Activated CD8-positive, alpha-beta memory T cell treated with anti-CD3 and anti-CD28 coated beads, Interleukin-2, amount 50 U/mL, for 1 hour (primary cell): ENCODE results near the gene ERAL1.
A peak's percentile ranks its signal among the peaks of the same experiment; 100 is the strongest.
"Not testable (repeated sequence)": the region's sequence is repeated elsewhere in the genome, so short reads cannot be mapped to it uniquely, and the experiment has no call there.

Source experiments
- DNase-seq: peaks from one replicate; pipeline ENCODE4 v3.0.0-alpha.2; 2020; ENCODE audit errors: extremely low read depth

Gene ERAL1

GRCh38 chr17:28854457-28855335, at the start of gene ERAL1:
TSS of gene ERAL1 (plus strand) at chr17:28855016. CDS start at chr17:28855035, 19 bp downstream.
- peak; percentile 53 for DNase-seq

- DNase-seq = no peak
Observed at GRCh38 chr17:28807925-28808634, 46.7 kb upstream of the ERAL1 start.

- no peak for DNase-seq
Observed at GRCh38 chr17:28810437-28810836, 44.4 kb upstream of the ERAL1 start.

- DNase-seq = no peak
Observed at GRCh38 chr17:28811651-28812090, 43.1 kb upstream of the ERAL1 start.

- peak; percentile 82 for DNase-seq
Observed at GRCh38 chr17:28812091-28812747, 42.6 kb upstream of the ERAL1 start.

GRCh38 chr17:28812748-28813377, 42.0 kb upstream of the ERAL1 start:
- peak; percentile 25 for DNase-seq

GRCh38 chr17:28816540-28816939, 38.3 kb upstream of the ERAL1 start:
- DNase-seq = no peak

- no peak for DNase-seq
Observed at GRCh38 chr17:28818819-28819221, 36.0 kb upstream of the ERAL1 start.

- no peak for DNase-seq
Observed at GRCh38 chr17:28819582-28819981, 35.2 kb upstream of the ERAL1 start.

- no peak for DNase-seq
Observed at GRCh38 chr17:28827672-28828071, 27.1 kb upstream of the ERAL1 start.

GRCh38 chr17:28828294-28829040, 26.3 kb upstream of the ERAL1 start:
- DNase-seq = no peak

GRCh38 chr17:28834420-28834819, 20.4 kb upstream of the ERAL1 start:
- DNase-seq = no peak

GRCh38 chr17:28836541-28836940, 18.3 kb upstream of the ERAL1 start:
- DNase-seq = not testable (repeated sequence)

- no peak for DNase-seq
Observed at GRCh38 chr17:28839221-28839620, 15.6 kb upstream of the ERAL1 start.

- DNase-seq = no peak
Observed at GRCh38 chr17:28841901-28842281, 12.9 kb upstream of the ERAL1 start.

- peak; percentile 62 for DNase-seq
Observed at GRCh38 chr17:28842282-28843012, 12.4 kb upstream of the ERAL1 start, which contains the start of gene FAM222B. TSS of gene FAM222B (minus strand) at chr17:28842790. CDS start at chr17:28766667, 76,123 bp downstream.

GRCh38 chr17:28843816-28844148, 11.0 kb upstream of the ERAL1 start:
- DNase-seq = no peak

GRCh38 chr17:28846231-28846630, 8.6 kb upstream of the ERAL1 start:
- no peak for DNase-seq

GRCh38 chr17:28846699-28847098, 8.1 kb upstream of the ERAL1 start:
- not testable (repeated sequence) for DNase-seq

- not testable (repeated sequence) for DNase-seq
Observed at GRCh38 chr17:28848667-28849066, 6.1 kb upstream of the ERAL1 start.
